GM21447 (cell line): Measurements from ENCODE around the gene COBL.
"Not testable (repeated sequence)": the region's sequence is repeated elsewhere in the genome, so short reads cannot be mapped to it uniquely, and the experiment has no call there.

Source experiments
- ATAC-seq: cut with Tn5 transposase; IDR thresholded peaks from one replicate; pipeline ENCODE4 v1.9.1; 2021; ENCODE audit not compliant: unreplicated experiment

COBL gene

GRCh38 chr7:51012569-51013217 lies 303.9 kb downstream of the COBL start:
- no peak for ATAC-seq

- ATAC-seq, result no peak
These were observed 304.8 kb downstream of the COBL start for GRCh38 chr7:51011710-51012350.

DNA sequence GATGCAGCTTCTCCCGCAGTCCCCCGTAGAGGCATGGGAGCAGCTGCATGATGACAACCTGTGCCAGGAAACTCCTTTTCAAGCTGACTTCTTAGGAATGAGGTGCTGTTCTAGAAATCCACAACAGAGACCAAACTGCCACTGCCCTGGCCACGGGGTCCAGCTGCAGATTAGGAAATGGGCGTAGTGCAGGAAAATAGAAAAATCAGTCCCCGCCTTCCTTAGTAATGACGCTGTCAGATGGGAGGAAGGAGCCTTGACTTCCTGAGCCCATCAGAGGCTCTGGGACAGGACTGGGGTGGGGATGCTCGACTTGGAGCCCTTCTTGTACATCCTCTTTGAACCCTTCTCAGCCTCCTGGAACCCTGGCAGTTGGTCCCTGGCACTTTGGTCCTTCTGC lies 306.1 kb downstream of the COBL start:
- no peak for ATAC-seq

- ATAC-seq, result no peak
These were observed 306.7 kb downstream of the COBL start for GRCh38 chr7:51009716-51010496.

GRCh38 chr7:51007551-51008505 lies 308.8 kb downstream of the COBL start:
- ATAC-seq, result no peak

DNA sequence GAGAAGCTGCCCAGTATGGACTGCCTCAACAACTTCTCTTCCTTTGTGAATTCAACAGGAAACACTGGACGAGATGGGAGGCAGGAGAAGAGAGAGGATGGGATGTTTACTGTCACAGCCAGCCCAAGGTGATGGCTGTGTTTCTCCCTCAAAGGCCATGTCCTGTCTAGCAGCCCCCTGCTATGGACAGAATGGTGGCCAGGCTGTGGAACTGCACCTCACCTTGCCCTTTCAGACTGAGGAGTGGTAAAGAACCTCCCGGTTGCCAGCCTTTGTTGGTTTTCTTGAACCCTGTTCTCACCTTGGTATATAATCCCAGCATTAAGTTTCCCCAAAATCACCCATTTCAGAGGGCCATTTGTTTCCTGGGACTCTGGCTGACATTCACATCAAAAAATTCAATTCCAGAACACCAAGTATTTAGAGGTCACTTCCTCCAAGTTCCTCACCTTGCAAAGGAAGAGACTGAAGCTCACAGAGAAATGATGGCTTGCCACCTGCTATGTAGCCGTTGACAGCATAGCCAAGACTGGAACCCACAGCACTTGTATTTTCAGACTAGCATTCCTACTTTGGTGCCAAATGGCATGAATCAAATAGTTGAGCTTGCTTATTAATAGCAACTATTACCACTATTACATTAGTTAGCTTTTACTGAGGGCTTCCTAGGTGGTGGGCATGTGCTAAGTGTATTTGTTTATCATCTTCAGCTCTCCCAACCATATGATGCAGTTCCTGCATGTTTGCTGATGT lies 309.9 kb downstream of the COBL start:
- ATAC-seq, result no peak

DNA sequence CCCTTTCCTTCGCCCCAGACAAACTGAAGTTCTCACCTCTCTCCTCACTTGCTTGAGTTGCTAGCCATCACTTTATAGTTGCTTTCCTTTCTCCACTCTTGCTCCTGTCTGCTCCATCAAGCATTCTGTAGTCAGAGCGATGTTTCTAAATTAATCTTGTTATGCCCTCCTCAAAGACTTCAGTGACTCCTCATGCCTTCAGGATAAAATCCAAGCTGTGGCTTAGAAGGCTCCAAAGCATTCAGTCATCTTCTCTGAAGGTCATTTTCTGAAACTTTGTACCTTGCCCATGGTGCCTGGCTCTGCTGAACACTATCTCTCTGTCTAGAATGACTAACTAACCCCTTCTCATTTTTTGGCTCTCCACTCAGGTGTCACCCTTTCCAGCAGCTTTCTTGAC lies 311.5 kb downstream of the COBL start:
- no peak for ATAC-seq

DNA sequence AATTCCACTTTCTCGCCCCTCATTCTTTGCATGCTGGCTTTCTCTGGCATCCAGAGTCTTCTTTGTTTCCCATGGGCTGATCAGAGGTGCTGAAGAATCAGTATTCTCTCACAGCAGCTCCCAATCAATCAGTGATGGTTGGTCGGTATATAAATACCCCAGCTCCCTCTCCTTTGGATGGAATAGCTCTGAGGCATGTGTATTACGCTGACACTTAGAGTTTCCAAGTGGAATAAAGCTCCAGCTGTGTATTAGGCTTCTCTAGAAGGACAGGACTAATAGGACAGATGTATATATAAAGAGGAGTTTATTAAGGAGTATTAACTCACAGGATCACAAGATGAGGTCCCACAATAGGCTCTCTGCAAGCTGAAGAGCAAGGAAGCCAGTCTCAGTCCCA lies 315.7 kb downstream of the COBL start:
- no peak for ATAC-seq

- ATAC-seq, result no peak
These were observed 321.8 kb downstream of the COBL start for GRCh38 chr7:50994753-50995319.

DNA sequence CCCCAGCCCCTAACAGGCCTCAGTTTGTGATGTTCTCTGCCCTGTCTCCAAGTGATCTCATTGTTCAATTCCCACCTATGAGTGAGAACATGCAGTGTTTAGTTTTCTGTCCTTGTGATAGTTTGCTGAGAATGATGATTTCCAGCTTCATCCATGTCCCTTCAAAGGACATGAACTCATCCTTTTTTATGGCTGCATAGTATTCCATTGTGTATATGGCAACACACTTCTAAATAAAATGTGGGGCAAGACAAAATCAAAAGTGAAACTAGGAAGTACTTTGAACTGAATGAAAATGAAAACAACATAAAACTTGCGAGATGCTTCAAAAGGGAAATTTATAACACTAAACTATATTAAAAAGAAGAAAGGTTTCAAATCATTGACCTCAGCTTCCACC lies 326.4 kb downstream of the COBL start:
- not testable (repeated sequence) for ATAC-seq

DNA sequence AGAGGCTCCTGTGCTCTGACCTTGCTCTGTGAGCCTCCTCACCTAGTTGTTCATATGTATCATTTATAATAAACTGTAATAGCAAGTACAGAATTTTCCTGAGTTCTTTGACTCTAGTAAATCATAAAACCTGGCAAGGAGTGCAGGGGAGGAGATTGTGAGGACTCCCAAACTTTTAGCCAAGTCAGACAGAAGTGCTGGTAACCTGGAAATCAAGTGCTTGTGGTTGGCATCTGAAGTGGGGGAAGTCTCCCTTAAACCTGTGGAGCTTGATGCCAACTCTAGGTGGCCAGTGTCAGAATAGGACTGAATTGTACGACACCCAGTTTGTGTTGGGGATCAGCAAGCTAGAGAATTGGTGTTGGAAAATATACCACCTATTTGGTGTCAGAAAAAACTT lies 327.6 kb downstream of the COBL start:
- no peak for ATAC-seq

GRCh38 chr7:50988465-50988864 lies 328.1 kb downstream of the COBL start:
- ATAC-seq, result no peak

GRCh38 chr7:50985096-50985495 lies 331.5 kb downstream of the COBL start:
- no peak for ATAC-seq

DNA sequence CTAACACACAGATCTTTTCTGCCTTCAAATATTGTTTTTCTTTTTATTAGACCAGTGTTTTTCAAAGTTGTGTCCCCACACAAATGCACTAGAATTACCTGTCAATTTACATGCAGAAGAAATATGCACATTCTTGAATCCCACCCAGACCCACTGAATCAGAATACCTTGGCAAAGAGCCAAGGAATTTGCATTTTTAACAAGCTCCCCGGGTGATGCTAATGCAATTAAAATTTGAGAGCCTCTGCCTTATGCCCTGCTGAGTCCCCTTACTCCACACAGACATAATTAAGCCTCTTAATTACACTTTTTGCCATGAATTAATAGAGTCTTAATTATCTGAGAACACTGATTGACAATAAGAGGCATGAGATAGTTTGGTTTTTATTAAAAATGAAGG lies 332.8 kb downstream of the COBL start:
- no peak for ATAC-seq

DNA sequence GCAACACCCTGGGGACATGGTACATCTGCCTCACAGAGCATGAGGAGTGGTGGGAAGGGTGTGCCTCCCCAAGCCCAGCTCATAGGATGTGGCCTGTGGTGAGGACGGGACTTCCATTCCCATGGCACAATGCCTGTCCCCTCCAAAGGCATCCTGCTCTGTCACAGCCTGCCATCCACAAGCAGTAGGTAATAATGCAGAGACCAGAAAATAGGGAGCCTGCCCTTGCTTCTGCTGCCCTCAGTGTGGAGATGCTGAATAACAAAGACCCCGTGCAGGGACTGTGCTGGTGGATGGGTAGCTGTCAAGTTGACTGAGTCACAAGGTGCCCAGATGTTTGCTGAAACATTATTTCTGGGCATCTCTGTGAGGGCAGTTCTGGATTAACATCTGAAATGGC lies 334.0 kb downstream of the COBL start:
- no peak for ATAC-seq

GRCh38 chr7:50981743-50982142 lies 334.9 kb downstream of the COBL start:
- ATAC-seq, result no peak

DNA sequence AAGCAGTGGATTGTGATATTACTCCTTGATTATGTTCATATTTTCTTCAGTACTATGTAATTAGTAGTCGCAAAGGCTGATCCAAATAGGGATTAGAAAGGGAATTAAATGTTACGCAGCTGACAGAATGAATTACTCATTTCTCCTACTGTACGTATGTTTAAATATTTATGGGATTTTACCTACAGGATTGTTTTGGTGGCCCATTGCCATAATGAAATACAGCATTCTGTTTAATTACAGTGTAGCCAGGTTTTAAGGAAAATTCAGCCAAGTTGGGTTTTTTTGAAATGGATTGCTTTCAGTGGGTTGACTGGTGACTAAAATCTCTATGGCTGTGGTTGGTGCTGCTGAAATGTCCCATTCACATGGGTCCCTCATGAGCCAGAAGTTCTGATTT lies 336.2 kb downstream of the COBL start:
- no peak for ATAC-seq

- no peak for ATAC-seq
These were observed 337.9 kb downstream of the COBL start for GRCh38 chr7:50978633-50979215.

DNA sequence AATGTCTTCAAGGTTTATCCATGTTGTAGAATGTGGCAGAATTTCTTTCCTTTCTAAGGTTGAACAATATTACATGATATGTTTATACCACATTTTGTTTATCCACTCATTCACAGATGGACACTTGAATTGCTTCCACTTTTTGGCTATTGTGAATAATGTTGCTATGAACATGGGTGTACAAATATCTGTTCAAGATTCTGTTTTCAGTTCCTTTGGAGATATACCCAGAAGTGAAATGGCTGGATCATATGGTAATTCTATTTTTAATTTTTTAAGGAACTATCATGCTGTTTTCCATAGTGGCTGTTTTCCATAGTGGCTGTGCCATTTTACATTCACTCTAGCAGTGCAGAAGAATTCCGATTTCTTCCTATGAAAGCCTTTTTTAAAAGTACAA lies 339.2 kb downstream of the COBL start:
- ATAC-seq, result no peak

DNA sequence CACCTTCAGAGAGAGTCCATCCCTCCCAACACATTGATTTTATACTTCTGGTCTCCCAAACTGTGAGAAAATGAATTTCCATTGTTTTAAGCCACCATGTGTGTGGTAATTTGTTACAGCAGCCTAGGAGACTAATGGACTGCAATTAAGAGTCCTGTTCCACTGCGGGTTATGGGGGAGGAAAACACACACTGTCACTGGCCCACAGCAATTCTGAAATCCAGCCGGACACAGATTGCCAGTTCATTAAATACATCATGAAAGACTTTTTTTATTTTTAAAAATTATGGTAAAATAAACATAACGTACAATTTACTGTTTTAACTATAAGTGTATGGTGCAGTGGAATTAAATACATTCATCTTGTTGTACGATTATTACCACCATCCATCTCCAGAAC lies 340.5 kb downstream of the COBL start:
- ATAC-seq, result no peak
